ENCODE measurements around the gene SLC22A1.
A peak's percentile ranks its signal among the peaks of the same experiment; 100 is the strongest.
"Not testable (repeated sequence)": the region's sequence is repeated elsewhere in the genome, so short reads cannot be mapped to it uniquely, and the experiment has no call there.

Gene SLC22A1

GRCh38 chr6:160140493-160140892, 18.9 kb downstream of the SLC22A1 start:
- not testable (repeated sequence) for DNase-seq

GRCh38 chr6:160141001-160141726, 19.5 kb downstream of the SLC22A1 start:
- peak; percentile 21 for DNase-seq

GRCh38 chr6:160142115-160142715, 20.6 kb downstream of the SLC22A1 start:
- no peak for DNase-seq

GRCh38 chr6:160146454-160147145, 25.0 kb downstream of the SLC22A1 start:
- DNase-seq: no peak

GRCh38 chr6:160147146-160147536, 25.5 kb downstream of the SLC22A1 start:
- no peak for DNase-seq

GRCh38 chr6:160154471-160154870, 32.9 kb downstream of the SLC22A1 start:
- DNase-seq: no peak

- no peak for DNase-seq
These were observed 35.2 kb downstream of the SLC22A1 start for GRCh38 chr6:160156842-160157241.

GRCh38 chr6:160160450-160160849, 38.8 kb downstream of the SLC22A1 start:
- DNase-seq: no peak

- DNase-seq: no peak
These were observed 39.5 kb downstream of the SLC22A1 start for GRCh38 chr6:160160929-160161646.

GRCh38 chr6:160161647-160161986, 40.0 kb downstream of the SLC22A1 start:
- DNase-seq: no peak

- DNase-seq: no peak
These were observed 40.5 kb downstream of the SLC22A1 start for GRCh38 chr6:160162030-160162566.

GRCh38 chr6:160163425-160163824, 41.8 kb downstream of the SLC22A1 start:
- DNase-seq: no peak

- no peak for DNase-seq
These were observed 42.3 kb downstream of the SLC22A1 start for GRCh38 chr6:160163912-160164311.

GRCh38 chr6:160165928-160166327, 44.3 kb downstream of the SLC22A1 start:
- not testable (repeated sequence) for DNase-seq

GRCh38 chr6:160167604-160168399, 46.2 kb downstream of the SLC22A1 start:
- no peak for DNase-seq

GRCh38 chr6:160170018-160170680, 48.5 kb downstream of the SLC22A1 start:
- DNase-seq: no peak

- DNase-seq: no peak
These were observed 51.1 kb downstream of the SLC22A1 start for GRCh38 chr6:160172704-160173103.

- DNase-seq: no peak
These were observed 52.4 kb downstream of the SLC22A1 start for GRCh38 chr6:160173806-160174527.

GRCh38 chr6:160174681-160175080, 53.1 kb downstream of the SLC22A1 start:
- DNase-seq: no peak

GRCh38 chr6:160177220-160177619, 55.6 kb downstream of the SLC22A1 start:
- DNase-seq: no peak

GRCh38 chr6:160178271-160178670, 56.7 kb downstream of the SLC22A1 start:
- DNase-seq: peak; percentile 13

Data from NCI-H226 (cell line).